PC-3 (cell line): ENCODE data around the gene NAT9. TPM values are rescaled to one million over a fixed set of nuclear protein-coding genes. Genes with fewer than 3 reads are reported as not detected.

Experiments used
- ATAC-seq: fragments of 200-7000 bp; cut with Tn5 transposase; 2 replicates; pipeline ENCODE4 v1.9.1; 2020; ENCODE audit warnings: mild to moderate bottlenecking, moderate library complexity
- BruUV-seq: library from RNA; stranded (reverse); fragments of 400-500 nt; replicated peaks from 2 replicates; lab custom pipeline; 2021; lab: Mats Ljungman, UMichigan
- CTCF ChIA-PET: fragments of 300-600 bp; sonication (Branson Sonifier 250); formaldehyde crosslinking; loops from one replicate; lab custom pipeline; 2022; ENCODE audit warnings: antibody characterized with exemption; lab: Charles Lee
- POLR2A ChIA-PET: fragments of 300-600 bp; sonication (Branson Sonifier 250); formaldehyde crosslinking; loops from one replicate; lab custom pipeline; 2022; ENCODE audit warnings: antibody characterized with exemption; ENCODE audit not compliant: unreplicated experiment; lab: Charles Lee
- DNase-seq: peaks from one replicate; pipeline ENCODE4 v3.0.0-alpha.2; 2015
- H2AFZ ChIP-seq: fragments of 300-600 bp; sonication (generic); 2 replicates; pipeline ENCODE4 v1.6.0; 2016; ENCODE audit warnings: antibody characterized with exemption, low read length
- H3F3A ChIP-seq: fragments of 300-600 bp; sonication (generic); one replicate; pipeline ENCODE4 v1.6.0; 2017; ENCODE audit warnings: antibody characterized with exemption, low read length, control low read depth, mild to moderate bottlenecking; ENCODE audit not compliant: unreplicated experiment
- H3K27ac ChIP-seq: fragments of 300-600 bp; sonication (generic); 2 replicates; pipeline ENCODE4 v1.5.1; 2016; ENCODE audit warnings: mild to moderate bottlenecking, low read length
- H3K27me3 ChIP-seq: fragments of 300-600 bp; sonication (generic); 2 replicates; pipeline ENCODE4 v1.6.1; 2016; ENCODE audit warnings: low read length, mixed read lengths
- H3K36me3 ChIP-seq: fragments of 300-600 bp; sonication (generic); 2 replicates; pipeline ENCODE4 v1.6.1; 2016; ENCODE audit warnings: low read depth, mixed run types, low read length, mixed read lengths
- H3K4me1 ChIP-seq: fragments of 300-600 bp; sonication (generic); 2 replicates; pipeline ENCODE4 v1.5.1; 2016; ENCODE audit warnings: low read length; ENCODE audit not compliant: insufficient read depth
- H3K4me2 ChIP-seq: fragments of 300-600 bp; sonication (generic); 2 replicates; pipeline ENCODE4 v1.6.0; 2016; ENCODE audit warnings: low read length
- H3K4me3 ChIP-seq: fragments of 300-600 bp; sonication (generic); 2 replicates; pipeline ENCODE4 v1.5.1; 2016; ENCODE audit warnings: mild to moderate bottlenecking, low read length, mixed read lengths
- H3K79me2 ChIP-seq: fragments of 300-600 bp; sonication (generic); 2 replicates; pipeline ENCODE4 v1.6.1; 2017; ENCODE audit warnings: low read length, mixed read lengths
- H3K9ac ChIP-seq: fragments of 300-600 bp; sonication (generic); 2 replicates; pipeline ENCODE4 v1.6.0; 2016; ENCODE audit warnings: mild to moderate bottlenecking, low read length
- H3K9me2 ChIP-seq: fragments of 300-600 bp; sonication (generic); replicated peaks from 2 replicates; pipeline ENCODE4 v1.6.1; 2016; ENCODE audit warnings: mixed run types, low read length, mixed read lengths
- H3K9me3 ChIP-seq: fragments of 300-600 bp; sonication (generic); 2 replicates; pipeline ENCODE4 v1.6.1; 2016; ENCODE audit warnings: low read length, mixed read lengths
- H4K20me1 ChIP-seq: fragments of 300-600 bp; sonication (generic); 2 replicates; pipeline ENCODE4 v1.6.1; 2016; ENCODE audit warnings: low read length, mixed read lengths
- EZH2 ChIP-seq: fragments of 300-600 bp; sonication (generic); IDR thresholded peaks from one replicate; pipeline ENCODE4 v1.6.1; 2017; ENCODE audit warnings: antibody characterized with exemption, mild to moderate bottlenecking, low read length; ENCODE audit not compliant: unreplicated experiment
- EZH2phosphoT487 ChIP-seq: fragments of 300-600 bp; sonication (generic); IDR thresholded peaks from 2 replicates; pipeline ENCODE4 v1.6.1; 2018; ENCODE audit warnings: mild to moderate bottlenecking, antibody characterized with exemption, low read length, borderline replicate concordance
- intact Hi-C: fragments of 100-400 bp; cut with micrococcal nuclease; formaldehyde crosslinking; loops from 2 replicates; pipeline ENCODE4 v1.9.0; 2023
- total RNA-seq: library from RNA; depleted of rRNA; stranded (reverse); fragments of >200 nt; gene quantifications from 2 replicates; pipeline ENCODE4 v1.2.3, GENCODE V29; 2014
- TF ChIP-seq, protein P1 (sequence below): fragments of 300-600 bp; sonication (generic); conservative IDR thresholded peaks from 2 replicates; pipeline ENCODE4 v1.5.1; 2017; ENCODE audit warnings: antibody characterized with exemption, low read depth, mild to moderate bottlenecking, low read length

The NAT9 gene
- total RNA-seq, 1 experiment from 2014 or later, result 55.4 TPM

DNA sequence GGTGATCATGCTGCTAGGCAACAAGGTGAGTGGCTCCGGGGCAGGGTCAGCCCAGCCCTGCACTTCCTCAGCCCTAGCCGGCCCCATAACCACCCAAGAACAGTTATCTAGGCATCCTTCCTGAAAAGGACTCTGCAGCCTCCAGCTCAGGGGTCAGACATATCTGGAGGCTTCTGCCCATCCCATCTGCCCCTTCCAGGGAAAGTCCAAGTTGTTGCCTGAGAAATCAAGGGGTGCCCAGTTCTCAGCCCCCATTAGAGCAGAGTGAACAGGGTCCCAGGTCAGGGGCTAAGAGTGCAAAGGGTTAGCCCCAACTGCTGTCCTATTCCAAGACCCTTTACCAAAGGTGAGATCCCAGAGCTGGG lies 31.8 kb downstream of the NAT9 start:
- intact Hi-C loops, result loop anchor here (1.0 to 2.0 kb wide), 3 partner anchors 26 to 121 kb away; no protein-coding TSS in a partner anchor
- TF ChIP-seq, protein P1, sequence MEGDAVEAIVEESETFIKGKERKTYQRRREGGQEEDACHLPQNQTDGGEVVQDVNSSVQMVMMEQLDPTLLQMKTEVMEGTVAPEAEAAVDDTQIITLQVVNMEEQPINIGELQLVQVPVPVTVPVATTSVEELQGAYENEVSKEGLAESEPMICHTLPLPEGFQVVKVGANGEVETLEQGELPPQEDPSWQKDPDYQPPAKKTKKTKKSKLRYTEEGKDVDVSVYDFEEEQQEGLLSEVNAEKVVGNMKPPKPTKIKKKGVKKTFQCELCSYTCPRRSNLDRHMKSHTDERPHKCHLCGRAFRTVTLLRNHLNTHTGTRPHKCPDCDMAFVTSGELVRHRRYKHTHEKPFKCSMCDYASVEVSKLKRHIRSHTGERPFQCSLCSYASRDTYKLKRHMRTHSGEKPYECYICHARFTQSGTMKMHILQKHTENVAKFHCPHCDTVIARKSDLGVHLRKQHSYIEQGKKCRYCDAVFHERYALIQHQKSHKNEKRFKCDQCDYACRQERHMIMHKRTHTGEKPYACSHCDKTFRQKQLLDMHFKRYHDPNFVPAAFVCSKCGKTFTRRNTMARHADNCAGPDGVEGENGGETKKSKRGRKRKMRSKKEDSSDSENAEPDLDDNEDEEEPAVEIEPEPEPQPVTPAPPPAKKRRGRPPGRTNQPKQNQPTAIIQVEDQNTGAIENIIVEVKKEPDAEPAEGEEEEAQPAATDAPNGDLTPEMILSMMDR, result no peak
- TF ChIP-seq EZH2phosphoT487 (no peak), EZH2 (no peak)
- Histone ChIP-seq H3K9ac (no peak overlapping the region), H3K27ac (no peak overlapping the region), H3K9me2 (no peaks in the 10 kb centered on the region), H3F3A (no peaks in the 10 kb centered on the region), H3K9me3 (no peaks in the 10 kb centered on the region), H4K20me1 (0 out of 2 replicates have a peak, but pooled peaks cover under 1% of the 10 kb centered on the region), H3K79me2 (peaks cover 8% of the 10 kb centered on the region), H3K36me3 (no peaks in the 10 kb centered on the region), H2AFZ (peak overlapping the region; percentile 70; the same call in 1 of the 2 replicates), H3K27me3 (peaks cover 8% of the 10 kb centered on the region; the same call in 1 of the 2 replicates), H3K4me3 (no peak overlapping the region), H3K4me2 (no peak overlapping the region), H3K4me1 (peaks cover 12% of the 10 kb centered on the region)
- CTCF ChIA-PET, result interaction anchor here (0.6 to 3.5 kb wide), 4 partner anchors 26 to 108 kb away, joined by 3 to 29 read pairs (median 6); partner anchors contain the start of gene NAT9
- POLR2A ChIA-PET, result no interaction called here
- BruUV-seq, result no TSS peak
- DNase-seq (no peak), ATAC-seq (no peak)

DNA sequence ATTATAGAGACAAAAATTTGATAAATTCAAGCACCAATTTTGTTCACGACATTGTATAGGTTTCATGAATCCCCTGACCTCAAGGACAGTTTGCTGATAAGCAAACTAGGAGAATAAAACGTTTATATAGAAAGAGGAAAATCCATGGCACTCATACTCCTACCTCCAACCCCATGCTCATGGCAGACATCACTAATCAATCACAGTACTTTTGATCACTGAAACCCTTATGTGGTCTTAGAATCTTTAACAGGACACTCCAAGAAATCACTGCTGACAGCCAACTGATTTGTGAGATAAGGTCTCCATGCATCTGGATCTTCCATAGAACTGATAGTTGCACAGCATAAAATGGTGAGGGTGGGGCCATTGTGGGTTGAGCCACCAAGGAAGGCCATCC lies 32.4 kb downstream of the NAT9 start:
- BruUV-seq, result no TSS peak
- DNase-seq (no peak), ATAC-seq (no peak)
- intact Hi-C loops, result loop anchor here (1.0 to 2.0 kb wide), 3 partner anchors 27 to 122 kb away; no protein-coding TSS in a partner anchor
- Histone ChIP-seq H3K4me3 (no peak overlapping the region), H3K36me3 (no peaks in the 10 kb centered on the region), H3K79me2 (peaks cover 2% of the 10 kb centered on the region; the same call in 1 of the 2 replicates), H3K27ac (no peak overlapping the region), H3K4me2 (no peak overlapping the region), H3K9ac (no peak overlapping the region), H3K9me2 (no peaks in the 10 kb centered on the region), H3F3A (no peaks in the 10 kb centered on the region), H3K9me3 (no peaks in the 10 kb centered on the region), H3K27me3 (peaks cover 13% of the 10 kb centered on the region; the same call in 1 of the 2 replicates), H4K20me1 (no peaks in the 10 kb centered on the region), H2AFZ (no peak overlapping the region), H3K4me1 (peaks cover 14% of the 10 kb centered on the region)
- ChIA-PET CTCF (no interaction called here), POLR2A (no interaction called here)
- TF ChIP-seq, protein P1, result no peak
- no peak for TF ChIP-seq EZH2phosphoT487
- no peak for TF ChIP-seq EZH2

GRCh38 chr17:74742978-74743545 lies 33.1 kb downstream of the NAT9 start:
- Histone ChIP-seq H3K9me3 (no peaks in the 10 kb centered on the region), H3K27me3 (peaks cover 20% of the 10 kb centered on the region), H3K9me2 (no peaks in the 10 kb centered on the region), H3F3A (no peaks in the 10 kb centered on the region), H2AFZ (no peak overlapping the region), H3K4me2 (no peak overlapping the region), H3K79me2 (no peaks in the 10 kb centered on the region), H4K20me1 (no peaks in the 10 kb centered on the region), H3K36me3 (no peaks in the 10 kb centered on the region), H3K4me1 (peaks cover 21% of the 10 kb centered on the region), H3K4me3 (no peak overlapping the region), H3K9ac (no peak overlapping the region), H3K27ac (no peak overlapping the region)
- ATAC-seq (no peak), DNase-seq (no peak)
- BruUV-seq, result no TSS peak
- ChIA-PET POLR2A (no interaction called here), CTCF (interaction anchor here (0.5 kb wide), 1 partner anchor 32 kb away, joined by 8 read pairs; no protein-coding TSS in a partner anchor)
- intact Hi-C loops, result no loop called here
- TF ChIP-seq, protein P1, result no peak
- TF ChIP-seq EZH2phosphoT487 (no peak), EZH2 (no peak)
